ENCODE results near the gene STAT5B.

DNA sequence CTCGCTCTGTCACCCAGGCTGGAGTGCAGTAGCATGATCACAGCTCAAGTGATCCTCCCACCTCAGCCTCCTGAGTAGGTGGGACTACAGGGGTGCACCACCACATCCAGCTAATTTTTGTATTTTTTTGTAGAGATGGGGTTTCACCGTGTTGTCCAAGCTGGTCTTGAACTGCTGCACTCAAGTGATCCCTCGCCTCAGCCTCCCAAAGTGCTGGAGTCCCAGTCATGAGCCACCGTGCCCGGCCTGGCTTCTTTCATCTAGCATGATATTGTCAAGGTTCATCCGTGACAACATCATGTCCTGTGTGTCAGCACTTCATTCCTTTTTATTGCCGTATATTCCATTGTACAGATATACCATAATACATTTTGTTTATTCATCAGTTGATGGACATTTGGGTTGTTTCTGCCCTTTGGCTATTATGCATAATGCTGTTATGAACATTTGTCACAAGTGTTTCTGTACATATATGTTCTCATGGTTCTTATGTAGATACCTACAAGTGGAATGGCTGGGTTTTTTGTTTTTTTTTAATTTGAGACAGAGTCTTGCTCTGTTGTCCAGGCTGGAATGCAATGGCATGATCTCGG, 78.5 kb downstream of the STAT5B start:
- TF ChIP-seq, protein P1, sequence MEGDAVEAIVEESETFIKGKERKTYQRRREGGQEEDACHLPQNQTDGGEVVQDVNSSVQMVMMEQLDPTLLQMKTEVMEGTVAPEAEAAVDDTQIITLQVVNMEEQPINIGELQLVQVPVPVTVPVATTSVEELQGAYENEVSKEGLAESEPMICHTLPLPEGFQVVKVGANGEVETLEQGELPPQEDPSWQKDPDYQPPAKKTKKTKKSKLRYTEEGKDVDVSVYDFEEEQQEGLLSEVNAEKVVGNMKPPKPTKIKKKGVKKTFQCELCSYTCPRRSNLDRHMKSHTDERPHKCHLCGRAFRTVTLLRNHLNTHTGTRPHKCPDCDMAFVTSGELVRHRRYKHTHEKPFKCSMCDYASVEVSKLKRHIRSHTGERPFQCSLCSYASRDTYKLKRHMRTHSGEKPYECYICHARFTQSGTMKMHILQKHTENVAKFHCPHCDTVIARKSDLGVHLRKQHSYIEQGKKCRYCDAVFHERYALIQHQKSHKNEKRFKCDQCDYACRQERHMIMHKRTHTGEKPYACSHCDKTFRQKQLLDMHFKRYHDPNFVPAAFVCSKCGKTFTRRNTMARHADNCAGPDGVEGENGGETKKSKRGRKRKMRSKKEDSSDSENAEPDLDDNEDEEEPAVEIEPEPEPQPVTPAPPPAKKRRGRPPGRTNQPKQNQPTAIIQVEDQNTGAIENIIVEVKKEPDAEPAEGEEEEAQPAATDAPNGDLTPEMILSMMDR (optimal IDR thresholded peaks at IDR 0.05 in 1 of 3, IDR thresholded peaks at IDR 0.05 in 1 of 3, conservative IDR thresholded peaks at IDR 0.05 in 1 of 3; ENCODE audit: extremely low read depth in 1 of 3, insufficient read depth in 2 of 3, low read length in 3 of 3) = no peak
- TF ChIP-seq EZH2 (IDR thresholded peaks at IDR 0.05; ENCODE audit: low read length) = no peak

Data from keratinocyte (primary cell).